ENCODE measurements around the gene BNIP3.
"Not testable (repeated sequence)": the region's sequence is repeated elsewhere in the genome, so short reads cannot be mapped to it uniquely, and the experiment has no call there.

DNA sequence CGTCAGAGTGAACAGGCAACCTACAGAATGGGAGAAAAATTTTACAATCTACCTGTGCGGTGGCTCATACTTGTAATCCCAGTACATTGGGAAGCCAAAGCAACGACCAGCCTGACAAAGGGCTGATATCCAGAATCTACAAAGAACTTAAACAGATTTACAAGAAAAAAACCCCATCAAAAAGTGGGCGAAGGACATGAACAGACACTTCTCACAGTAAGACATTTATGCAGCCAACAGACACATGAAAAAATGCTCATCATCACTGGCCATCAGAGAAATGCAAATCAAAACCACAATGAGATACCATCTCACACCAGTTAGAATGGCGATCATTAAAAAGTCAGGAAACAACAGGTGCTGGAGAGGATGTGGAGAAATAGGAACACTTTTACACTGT lies 5.6 kb upstream of the BNIP3 start:
- TF ChIP-seq, protein P1, sequence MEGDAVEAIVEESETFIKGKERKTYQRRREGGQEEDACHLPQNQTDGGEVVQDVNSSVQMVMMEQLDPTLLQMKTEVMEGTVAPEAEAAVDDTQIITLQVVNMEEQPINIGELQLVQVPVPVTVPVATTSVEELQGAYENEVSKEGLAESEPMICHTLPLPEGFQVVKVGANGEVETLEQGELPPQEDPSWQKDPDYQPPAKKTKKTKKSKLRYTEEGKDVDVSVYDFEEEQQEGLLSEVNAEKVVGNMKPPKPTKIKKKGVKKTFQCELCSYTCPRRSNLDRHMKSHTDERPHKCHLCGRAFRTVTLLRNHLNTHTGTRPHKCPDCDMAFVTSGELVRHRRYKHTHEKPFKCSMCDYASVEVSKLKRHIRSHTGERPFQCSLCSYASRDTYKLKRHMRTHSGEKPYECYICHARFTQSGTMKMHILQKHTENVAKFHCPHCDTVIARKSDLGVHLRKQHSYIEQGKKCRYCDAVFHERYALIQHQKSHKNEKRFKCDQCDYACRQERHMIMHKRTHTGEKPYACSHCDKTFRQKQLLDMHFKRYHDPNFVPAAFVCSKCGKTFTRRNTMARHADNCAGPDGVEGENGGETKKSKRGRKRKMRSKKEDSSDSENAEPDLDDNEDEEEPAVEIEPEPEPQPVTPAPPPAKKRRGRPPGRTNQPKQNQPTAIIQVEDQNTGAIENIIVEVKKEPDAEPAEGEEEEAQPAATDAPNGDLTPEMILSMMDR (IDR thresholded peaks at IDR 0.05; ENCODE audit: borderline replicate concordance, extremely low read depth, low read length, poor library complexity, severe bottlenecking): not testable (repeated sequence)
- TF ChIP-seq EZH2 (IDR thresholded peaks at IDR 0.05; ENCODE audit: borderline replicate concordance, low read depth, low read length, severe bottlenecking): not testable (repeated sequence)
